Activated naive CD4-positive, alpha-beta T cell treated with anti-CD3 and anti-CD28 coated beads, Interleukin-2, amount 10 ng/mL, durations not matched to agents 7 days and 5 days (primary cell): ENCODE measurements around the gene UMAD1.

Experiments used
- CTCF ChIA-PET: fragments of 350-600 bp; sonication (Branson Sonifier 250); formaldehyde crosslinking; loops from one replicate; lab custom pipeline; 2021; ENCODE audit warnings: antibody characterized with exemption; lab: Charles Lee
- DNase-seq: peaks from one replicate; pipeline ENCODE4 v3.0.0-alpha.2; 2020
- H3K27ac Mint-ChIP-seq: one replicate; pipeline ENCODE4 v1.8.0; 2021; ENCODE audit warnings: mild to moderate bottlenecking, moderate library complexity, mixed read lengths
- H3K27me3 Mint-ChIP-seq: one replicate; pipeline ENCODE4 v1.8.0; 2021; ENCODE audit warnings: mild to moderate bottlenecking, mixed read lengths
- H3K36me3 Mint-ChIP-seq: one replicate; pipeline ENCODE4 v1.8.0; 2021; ENCODE audit warnings: mixed read lengths
- H3K4me1 Mint-ChIP-seq: one replicate; pipeline ENCODE4 v1.8.0; 2021; ENCODE audit warnings: mixed read lengths
- H3K4me3 Mint-ChIP-seq: one replicate; pipeline ENCODE4 v1.8.0; 2021; ENCODE audit warnings: mild to moderate bottlenecking, moderate library complexity, mixed read lengths
- H3K9me3 Mint-ChIP-seq: one replicate; pipeline ENCODE4 v1.8.0; 2021; ENCODE audit warnings: mixed read lengths

The UMAD1 gene

GRCh38 chr7:7889791-7890568, 249.4 kb downstream of the UMAD1 start:
- Mint-ChIP-seq H3K36me3 (no peaks in the 10 kb centered on the region), H3K27ac (no peak overlapping the region), H3K9me3 (no peaks in the 10 kb centered on the region), H3K4me3 (no peak overlapping the region), H3K27me3 (no peaks in the 10 kb centered on the region), H3K4me1 (no peaks in the 10 kb centered on the region)
- no peak for DNase-seq
- CTCF ChIA-PET, result no interaction called here

GRCh38 chr7:7895004-7895650, 254.6 kb downstream of the UMAD1 start:
- Mint-ChIP-seq H3K27me3 (no peaks in the 10 kb centered on the region), H3K4me1 (no peaks in the 10 kb centered on the region), H3K36me3 (no peaks in the 10 kb centered on the region), H3K27ac (no peak overlapping the region), H3K4me3 (no peak overlapping the region), H3K9me3 (no peaks in the 10 kb centered on the region)
- CTCF ChIA-PET, result interaction anchor here (0.8 kb wide), 1 partner anchor 10 kb away, joined by 4 read pairs; no protein-coding TSS in a partner anchor
- no peak for DNase-seq

GRCh38 chr7:7895754-7896153, 255.2 kb downstream of the UMAD1 start:
- Mint-ChIP-seq H3K9me3 (no peaks in the 10 kb centered on the region), H3K27ac (no peak overlapping the region), H3K4me1 (no peaks in the 10 kb centered on the region), H3K4me3 (no peak overlapping the region), H3K27me3 (no peaks in the 10 kb centered on the region), H3K36me3 (no peaks in the 10 kb centered on the region)
- CTCF ChIA-PET, result no interaction called here
- no peak for DNase-seq

- CTCF ChIA-PET, result no interaction called here
- H3K27me3 Mint-ChIP-seq, result no peaks in the 10 kb centered on the region
Observed at GRCh38 chr7:7897509-7897908, 257.0 kb downstream of the UMAD1 start.

GRCh38 chr7:7897949-7898515, 257.5 kb downstream of the UMAD1 start:
- Mint-ChIP-seq H3K36me3 (no peaks in the 10 kb centered on the region), H3K9me3 (no peaks in the 10 kb centered on the region), H3K27ac (no peak overlapping the region), H3K4me1 (no peaks in the 10 kb centered on the region), H3K27me3 (no peaks in the 10 kb centered on the region), H3K4me3 (no peak overlapping the region)
- DNase-seq, result no peak
- CTCF ChIA-PET, result no interaction called here

More at GRCh38 chr7:7897509-7897908, 257.0 kb downstream of the UMAD1 start:
- H3K27ac Mint-ChIP-seq, result no peak overlapping the region
- H3K4me3 Mint-ChIP-seq, result no peak overlapping the region
- H3K9me3 Mint-ChIP-seq, result no peaks in the 10 kb centered on the region
- no peak for DNase-seq
- H3K36me3 Mint-ChIP-seq, result no peaks in the 10 kb centered on the region
- H3K4me1 Mint-ChIP-seq, result no peaks in the 10 kb centered on the region

GRCh38 chr7:7902845-7903244, 262.3 kb downstream of the UMAD1 start:
- DNase-seq, result no peak
- Mint-ChIP-seq H3K9me3 (no peaks in the 10 kb centered on the region), H3K27me3 (no peaks in the 10 kb centered on the region), H3K36me3 (no peaks in the 10 kb centered on the region), H3K4me1 (no peaks in the 10 kb centered on the region), H3K4me3 (no peak overlapping the region), H3K27ac (no peak overlapping the region)
- CTCF ChIA-PET, result no interaction called here

- Mint-ChIP-seq H3K27me3 (peaks cover 4% of the 10 kb centered on the region), H3K27ac (no peak overlapping the region), H3K36me3 (no peaks in the 10 kb centered on the region), H3K4me3 (no peak overlapping the region), H3K4me1 (no peaks in the 10 kb centered on the region), H3K9me3 (no peaks in the 10 kb centered on the region)
- CTCF ChIA-PET, result interaction anchor here (0.6 kb wide), 1 partner anchor 20 kb away, joined by 3 read pairs; no protein-coding TSS in a partner anchor
- DNase-seq, result no peak
Observed at GRCh38 chr7:7907306-7907705, 266.8 kb downstream of the UMAD1 start.

GRCh38 chr7:7908622-7909145, 268.1 kb downstream of the UMAD1 start:
- H3K9me3 Mint-ChIP-seq, result no peaks in the 10 kb centered on the region
- CTCF ChIA-PET, result no interaction called here
- no peaks in the 10 kb centered on the region for H3K4me1 Mint-ChIP-seq
- no peak overlapping the region for H3K27ac Mint-ChIP-seq
- H3K27me3 Mint-ChIP-seq, result peaks cover 4% of the 10 kb centered on the region
- H3K4me3 Mint-ChIP-seq, result no peak overlapping the region
- DNase-seq, result no peak
- no peaks in the 10 kb centered on the region for H3K36me3 Mint-ChIP-seq

- no peaks in the 10 kb centered on the region for H3K36me3 Mint-ChIP-seq
- no peak overlapping the region for H3K27ac Mint-ChIP-seq
- H3K9me3 Mint-ChIP-seq, result no peaks in the 10 kb centered on the region
- no peaks in the 10 kb centered on the region for H3K4me1 Mint-ChIP-seq
- peaks cover 4% of the 10 kb centered on the region for H3K27me3 Mint-ChIP-seq
- no peak overlapping the region for H3K4me3 Mint-ChIP-seq
- DNase-seq, result no peak
- CTCF ChIA-PET, result no interaction called here
Observed at GRCh38 chr7:7909376-7909775, 268.8 kb downstream of the UMAD1 start.

GRCh38 chr7:7911369-7912123, 271.0 kb downstream of the UMAD1 start:
- CTCF ChIA-PET, result no interaction called here

GRCh38 chr7:7912937-7913336, 272.4 kb downstream of the UMAD1 start:
- H3K4me3 Mint-ChIP-seq, result no peak overlapping the region
- no peaks in the 10 kb centered on the region for H3K4me1 Mint-ChIP-seq
- CTCF ChIA-PET, result no interaction called here
- no peaks in the 10 kb centered on the region for H3K9me3 Mint-ChIP-seq
- H3K36me3 Mint-ChIP-seq, result no peaks in the 10 kb centered on the region
- H3K27me3 Mint-ChIP-seq, result peaks cover 4% of the 10 kb centered on the region
- H3K27ac Mint-ChIP-seq, result no peak overlapping the region
- DNase-seq, result no peak

More at GRCh38 chr7:7911369-7912123, 271.0 kb downstream of the UMAD1 start:
- Mint-ChIP-seq H3K27ac (no peak overlapping the region), H3K4me3 (no peak overlapping the region), H3K27me3 (peaks cover 4% of the 10 kb centered on the region), H3K36me3 (no peaks in the 10 kb centered on the region), H3K4me1 (no peaks in the 10 kb centered on the region), H3K9me3 (no peaks in the 10 kb centered on the region)
- DNase-seq, result no peak

- no peak for DNase-seq
- no peaks in the 10 kb centered on the region for H3K36me3 Mint-ChIP-seq
Observed at GRCh38 chr7:7913504-7913903, 273.0 kb downstream of the UMAD1 start.

GRCh38 chr7:7914547-7914946, 274.0 kb downstream of the UMAD1 start:
- Mint-ChIP-seq H3K4me1 (no peaks in the 10 kb centered on the region), H3K4me3 (no peak overlapping the region), H3K27ac (no peak overlapping the region), H3K9me3 (no peaks in the 10 kb centered on the region), H3K36me3 (no peaks in the 10 kb centered on the region), H3K27me3 (peaks cover 4% of the 10 kb centered on the region)
- CTCF ChIA-PET, result no interaction called here
- DNase-seq, result no peak

More at GRCh38 chr7:7913504-7913903, 273.0 kb downstream of the UMAD1 start:
- H3K4me1 Mint-ChIP-seq, result no peaks in the 10 kb centered on the region
- H3K27ac Mint-ChIP-seq, result no peak overlapping the region
- H3K9me3 Mint-ChIP-seq, result no peaks in the 10 kb centered on the region
- CTCF ChIA-PET, result no interaction called here
- H3K27me3 Mint-ChIP-seq, result peaks cover 4% of the 10 kb centered on the region
- no peak overlapping the region for H3K4me3 Mint-ChIP-seq

- H3K27me3 Mint-ChIP-seq, result peaks cover 4% of the 10 kb centered on the region
- no peak overlapping the region for H3K4me3 Mint-ChIP-seq
- no peaks in the 10 kb centered on the region for H3K36me3 Mint-ChIP-seq
- CTCF ChIA-PET, result no interaction called here
- H3K27ac Mint-ChIP-seq, result no peak overlapping the region
- DNase-seq, result no peak
- no peaks in the 10 kb centered on the region for H3K9me3 Mint-ChIP-seq
- H3K4me1 Mint-ChIP-seq, result peaks cover 6% of the 10 kb centered on the region
Observed at GRCh38 chr7:7916064-7916463, 275.5 kb downstream of the UMAD1 start.
